Neural cell (in vitro differentiated cells): ENCODE data around the gene RHCG. TPM values are rescaled to one million over a fixed set of nuclear protein-coding genes. Genes with fewer than 3 reads are reported as not detected.

Experiments
- H2AFZ ChIP-seq: fragments of 200-600, 300-800 bp; sonication (generic), shearing (Covaris generic); 2 replicates; pipeline ENCODE4 v1.6.0; 2014; ENCODE audit warnings: low read depth, mild to moderate bottlenecking, antibody characterized with exemption, low read length, moderate library complexity
- H3F3A ChIP-seq: fragments of 200-600 bp; shearing (Covaris generic); 2 replicates; pipeline ENCODE4 v1.6.1; 2016; ENCODE audit warnings: mild to moderate bottlenecking, moderate library complexity, mixed read lengths, antibody characterized with exemption, low read length; ENCODE audit not compliant: insufficient read depth, poor library complexity, severe bottlenecking
- H3K27ac ChIP-seq: fragments of 200-600, 300-800 bp; sonication (generic), shearing (Covaris generic); 2 replicates; pipeline ENCODE4 v1.5.1; 2014; ENCODE audit warnings: mild to moderate bottlenecking, low read length, moderate library complexity
- H3K27me3 ChIP-seq: fragments of 300-800, 200-600 bp; sonication (generic), shearing (Covaris generic); 2 replicates; pipeline ENCODE4 v1.6.0; 2014; ENCODE audit warnings: mild to moderate bottlenecking, low read depth, low read length, moderate library complexity; ENCODE audit not compliant: insufficient read depth
- H3K36me3 ChIP-seq: fragments of 300-800, 200-600 bp; sonication (generic), shearing (Covaris generic); 2 replicates; pipeline ENCODE4 v1.5.1; 2014; ENCODE audit warnings: mild to moderate bottlenecking, antibody characterized with exemption, low read length, moderate library complexity; ENCODE audit not compliant: insufficient read depth
- H3K4me2 ChIP-seq: fragments of 300-800, 200-600 bp; sonication (generic), shearing (Covaris generic); 2 replicates; pipeline ENCODE4 v1.6.0; 2014; ENCODE audit warnings: mild to moderate bottlenecking, low read length
- H3K4me3 ChIP-seq: fragments of 300-800, 200-600 bp; sonication (generic), shearing (Covaris generic); 2 replicates; pipeline ENCODE4 v1.5.1; 2014; ENCODE audit warnings: mild to moderate bottlenecking, low read length, moderate library complexity
- H3K79me2 ChIP-seq: fragments of 200-600 bp; shearing (Covaris generic); replicated peaks from 2 replicates; pipeline ENCODE4 v1.6.0; 2014; ENCODE audit warnings: mild to moderate bottlenecking, low read length, moderate library complexity; ENCODE audit not compliant: insufficient read depth
- H3K9ac ChIP-seq: fragments of 300-800, 200-600 bp; sonication (generic), shearing (Covaris generic); 2 replicates; pipeline ENCODE4 v1.6.1; 2016; ENCODE audit warnings: mild to moderate bottlenecking, low read length, mixed read lengths
- H3K9me2 ChIP-seq: fragments of 200-600 bp; shearing (Covaris generic); 2 replicates; pipeline ENCODE4 v1.6.1; 2016; ENCODE audit warnings: mild to moderate bottlenecking, low read length, mixed read lengths; ENCODE audit not compliant: insufficient read depth
- H3K9me3 ChIP-seq: fragments of 200-600, 300-800 bp; sonication (generic), shearing (Covaris generic); 2 replicates; pipeline ENCODE4 v1.6.1; 2016; ENCODE audit warnings: mild to moderate bottlenecking, mixed run types, low read length, moderate library complexity, mixed read lengths
- H4K20me1 ChIP-seq: fragments of 200-600 bp; shearing (Covaris generic); 2 replicates; pipeline ENCODE4 v1.6.1; 2016; ENCODE audit warnings: mild to moderate bottlenecking, mixed run types; ENCODE audit not compliant: insufficient read depth
- EP300 ChIP-seq: fragments of 450-650 bp; conservative IDR thresholded peaks from 2 replicates; pipeline ENCODE4 v1.6.1; 2014; ENCODE audit warnings: antibody characterized with exemption, mild to moderate bottlenecking, moderate library complexity; ENCODE audit not compliant: poor library complexity, severe bottlenecking
- EZH2 ChIP-seq: fragments of 200-600, 300-800 bp; shearing (Covaris generic), sonication (generic); IDR thresholded peaks from 2 replicates; pipeline ENCODE4 v1.6.1; 2014; ENCODE audit warnings: antibody characterized with exemption, low read length, borderline replicate concordance, mild to moderate bottlenecking; ENCODE audit not compliant: insufficient read depth, poor library complexity, severe bottlenecking
- MXI1 ChIP-seq: fragments of 450-650 bp; conservative IDR thresholded peaks from 2 replicates; pipeline ENCODE4 v1.6.1; 2014; ENCODE audit warnings: antibody characterized with exemption, mild to moderate bottlenecking; ENCODE audit not compliant: poor library complexity, severe bottlenecking
- POLR2AphosphoS5 ChIP-seq: IDR thresholded peaks from 2 replicates; pipeline ENCODE4 v1.6.1; 2012
- RAD21 ChIP-seq: fragments of 450-650 bp; conservative IDR thresholded peaks from 2 replicates; pipeline ENCODE4 v1.6.1; 2014; ENCODE audit warnings: antibody characterized with exemption, mild to moderate bottlenecking, moderate library complexity
- SMC3 ChIP-seq: fragments of 450-650 bp; conservative IDR thresholded peaks from 2 replicates; pipeline ENCODE4 v1.6.1; 2014; ENCODE audit warnings: antibody characterized with exemption, mild to moderate bottlenecking, moderate library complexity; ENCODE audit not compliant: poor library complexity
- TAF1 ChIP-seq: IDR thresholded peaks from 2 replicates; pipeline ENCODE4 v1.6.1; 2012; ENCODE audit warnings: low read depth
- polyA plus RNA-seq: library from polyadenylated mRNA; depleted of rRNA; stranded (reverse); fragments of >200 nt; gene quantifications from 2 replicates; pipeline ENCODE4 v1.2.3, GENCODE V29; 2014
- TF ChIP-seq, protein P1 (sequence below): fragments of 450-650 bp; IDR thresholded peaks from 2 replicates; pipeline ENCODE4 v1.5.1; 2014; ENCODE audit warnings: antibody characterized with exemption, mild to moderate bottlenecking, moderate library complexity; ENCODE audit not compliant: poor library complexity, severe bottlenecking
- TF ChIP-seq, protein P2 (sequence below): IDR thresholded peaks from 2 replicates; pipeline ENCODE4 v1.6.1; 2012; ENCODE audit warnings: borderline replicate concordance

The RHCG gene
- polyA plus RNA-seq, 1 donor from 2014 or later: 0.32 TPM

DNA sequence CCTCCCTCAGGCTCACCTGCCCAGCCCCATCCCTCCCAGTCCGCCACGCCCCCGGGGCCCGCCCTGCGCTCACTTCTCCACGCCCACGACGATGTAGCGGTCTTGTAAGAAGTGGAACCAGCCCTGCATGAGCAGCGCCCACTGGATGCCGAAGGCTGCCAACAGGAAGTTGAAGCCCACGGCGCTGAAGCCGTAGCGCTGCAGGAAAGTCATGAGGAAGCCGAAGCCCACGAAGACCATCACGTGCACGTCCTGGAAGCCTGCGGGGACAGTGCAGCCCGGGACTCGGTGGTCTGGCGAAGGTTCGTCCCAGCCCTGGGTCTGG lies 9.7 kb downstream of the RHCG start:
- TF ChIP-seq, protein P1, sequence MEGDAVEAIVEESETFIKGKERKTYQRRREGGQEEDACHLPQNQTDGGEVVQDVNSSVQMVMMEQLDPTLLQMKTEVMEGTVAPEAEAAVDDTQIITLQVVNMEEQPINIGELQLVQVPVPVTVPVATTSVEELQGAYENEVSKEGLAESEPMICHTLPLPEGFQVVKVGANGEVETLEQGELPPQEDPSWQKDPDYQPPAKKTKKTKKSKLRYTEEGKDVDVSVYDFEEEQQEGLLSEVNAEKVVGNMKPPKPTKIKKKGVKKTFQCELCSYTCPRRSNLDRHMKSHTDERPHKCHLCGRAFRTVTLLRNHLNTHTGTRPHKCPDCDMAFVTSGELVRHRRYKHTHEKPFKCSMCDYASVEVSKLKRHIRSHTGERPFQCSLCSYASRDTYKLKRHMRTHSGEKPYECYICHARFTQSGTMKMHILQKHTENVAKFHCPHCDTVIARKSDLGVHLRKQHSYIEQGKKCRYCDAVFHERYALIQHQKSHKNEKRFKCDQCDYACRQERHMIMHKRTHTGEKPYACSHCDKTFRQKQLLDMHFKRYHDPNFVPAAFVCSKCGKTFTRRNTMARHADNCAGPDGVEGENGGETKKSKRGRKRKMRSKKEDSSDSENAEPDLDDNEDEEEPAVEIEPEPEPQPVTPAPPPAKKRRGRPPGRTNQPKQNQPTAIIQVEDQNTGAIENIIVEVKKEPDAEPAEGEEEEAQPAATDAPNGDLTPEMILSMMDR: no peak
- TF ChIP-seq TAF1: no peak
- TF ChIP-seq EZH2: no peak
- no peak for TF ChIP-seq RAD21
- no peak for TF ChIP-seq MXI1
- no peak for TF ChIP-seq POLR2AphosphoS5
- TF ChIP-seq, protein P2, sequence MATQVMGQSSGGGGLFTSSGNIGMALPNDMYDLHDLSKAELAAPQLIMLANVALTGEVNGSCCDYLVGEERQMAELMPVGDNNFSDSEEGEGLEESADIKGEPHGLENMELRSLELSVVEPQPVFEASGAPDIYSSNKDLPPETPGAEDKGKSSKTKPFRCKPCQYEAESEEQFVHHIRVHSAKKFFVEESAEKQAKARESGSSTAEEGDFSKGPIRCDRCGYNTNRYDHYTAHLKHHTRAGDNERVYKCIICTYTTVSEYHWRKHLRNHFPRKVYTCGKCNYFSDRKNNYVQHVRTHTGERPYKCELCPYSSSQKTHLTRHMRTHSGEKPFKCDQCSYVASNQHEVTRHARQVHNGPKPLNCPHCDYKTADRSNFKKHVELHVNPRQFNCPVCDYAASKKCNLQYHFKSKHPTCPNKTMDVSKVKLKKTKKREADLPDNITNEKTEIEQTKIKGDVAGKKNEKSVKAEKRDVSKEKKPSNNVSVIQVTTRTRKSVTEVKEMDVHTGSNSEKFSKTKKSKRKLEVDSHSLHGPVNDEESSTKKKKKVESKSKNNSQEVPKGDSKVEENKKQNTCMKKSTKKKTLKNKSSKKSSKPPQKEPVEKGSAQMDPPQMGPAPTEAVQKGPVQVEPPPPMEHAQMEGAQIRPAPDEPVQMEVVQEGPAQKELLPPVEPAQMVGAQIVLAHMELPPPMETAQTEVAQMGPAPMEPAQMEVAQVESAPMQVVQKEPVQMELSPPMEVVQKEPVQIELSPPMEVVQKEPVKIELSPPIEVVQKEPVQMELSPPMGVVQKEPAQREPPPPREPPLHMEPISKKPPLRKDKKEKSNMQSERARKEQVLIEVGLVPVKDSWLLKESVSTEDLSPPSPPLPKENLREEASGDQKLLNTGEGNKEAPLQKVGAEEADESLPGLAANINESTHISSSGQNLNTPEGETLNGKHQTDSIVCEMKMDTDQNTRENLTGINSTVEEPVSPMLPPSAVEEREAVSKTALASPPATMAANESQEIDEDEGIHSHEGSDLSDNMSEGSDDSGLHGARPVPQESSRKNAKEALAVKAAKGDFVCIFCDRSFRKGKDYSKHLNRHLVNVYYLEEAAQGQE: no peak
- no peak for TF ChIP-seq SMC3
- no peak for TF ChIP-seq EP300
- Histone ChIP-seq H3F3A (no peaks in the 10 kb centered on the region), H3K9me2 (no peaks in the 10 kb centered on the region), H3K4me2 (no peak overlapping the region), H3K4me3 (no peak overlapping the region), H3K27ac (no peak overlapping the region), H4K20me1 (no peaks in the 10 kb centered on the region), H2AFZ (no peak overlapping the region), H3K9me3 (no peaks in the 10 kb centered on the region), H3K27me3 (no peaks in the 10 kb centered on the region), H3K79me2 (no peaks in the 10 kb centered on the region), H3K9ac (no peak overlapping the region), H3K36me3 (no peaks in the 10 kb centered on the region)

DNA sequence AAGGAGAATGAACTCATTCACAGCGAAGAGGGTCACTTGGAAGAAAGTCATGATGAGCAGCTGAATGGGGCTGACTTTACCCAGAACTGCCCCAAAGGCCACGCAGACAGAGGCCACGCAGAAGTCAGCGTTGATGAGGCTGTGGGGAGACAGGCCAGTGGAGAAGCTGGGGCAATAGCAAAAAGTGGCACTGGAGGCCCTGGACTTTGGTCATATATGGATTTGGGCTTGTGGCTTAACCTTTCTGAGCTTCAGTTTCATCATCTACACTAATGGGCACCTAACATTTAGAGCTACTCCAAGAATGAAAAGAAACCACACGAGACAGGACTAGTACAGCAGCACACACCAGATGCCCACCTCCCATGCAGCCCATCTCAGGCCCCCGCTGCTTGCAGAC lies 13.3 kb downstream of the RHCG start:
- Histone ChIP-seq H3K9me2 (no peaks in the 10 kb centered on the region), H2AFZ (no peak overlapping the region), H3K9me3 (no peaks in the 10 kb centered on the region), H3K27ac (no peak overlapping the region), H3K4me3 (no peak overlapping the region), H3K36me3 (no peaks in the 10 kb centered on the region), H3F3A (no peaks in the 10 kb centered on the region), H3K4me2 (no peak overlapping the region), H3K79me2 (no peaks in the 10 kb centered on the region), H3K9ac (no peak overlapping the region), H4K20me1 (no peaks in the 10 kb centered on the region), H3K27me3 (no peaks in the 10 kb centered on the region)
- TF ChIP-seq MXI1 (no peak), SMC3 (no peak), TAF1 (no peak), POLR2AphosphoS5 (no peak)
- TF ChIP-seq, protein P1: no peak
